Ectodermal cell (in vitro differentiated cells): ENCODE results near the gene CHN2.

ENCODE experiments used
- H3K27ac ChIP-seq: 2 replicates; pipeline ENCODE4 v1.7.0; 2013; ENCODE audit warnings: mild to moderate bottlenecking, low read depth, low read length; ENCODE audit not compliant: insufficient read depth, poor library complexity, severe bottlenecking
- H3K27me3 ChIP-seq: 2 replicates; pipeline ENCODE4 v1.7.0; 2013; ENCODE audit warnings: mild to moderate bottlenecking, low read length; ENCODE audit not compliant: insufficient read depth, control insufficient read depth, poor library complexity, severe bottlenecking
- H3K36me3 ChIP-seq: one replicate; pipeline ENCODE4 v1.7.0; 2013; ENCODE audit warnings: low read length; ENCODE audit not compliant: control insufficient read depth, insufficient read depth
- H3K4me1 ChIP-seq: one replicate; pipeline ENCODE4 v1.7.0; 2013; ENCODE audit warnings: low read length; ENCODE audit not compliant: control insufficient read depth, insufficient read depth
- H3K4me3 ChIP-seq: 2 replicates; pipeline ENCODE4 v1.7.0; 2013; ENCODE audit warnings: low read depth, low read length, control low read depth; ENCODE audit not compliant: insufficient read depth
- H3K9me3 ChIP-seq: 2 replicates; pipeline ENCODE4 v1.7.0; 2013; ENCODE audit warnings: mild to moderate bottlenecking, low read length, moderate library complexity; ENCODE audit not compliant: control insufficient read depth
- WGBS, 2 experiments: methylation state at CpG; one replicate each; pipeline ENCODE4 v1.1.7; 2013; ENCODE audit warnings: missing lambda C conversion rate in 2 of 2; 5-methylcytosine and 5-hydroxymethylcytosine counted together

CHN2 gene

GRCh38 chr7:29343399-29343798 lies 148.8 kb downstream of the CHN2 start:
- no peaks in the 10 kb centered on the region for H3K9me3 ChIP-seq
- H3K27ac ChIP-seq, result no peak overlapping the region
- H3K4me1 ChIP-seq, result no peaks in the 10 kb centered on the region
- no peak overlapping the region for H3K4me3 ChIP-seq
- 92 to 96% methylated on average over 2 of the region's 2 CpGs for WGBS, 2 experiments
- H3K27me3 ChIP-seq, result no peaks in the 10 kb centered on the region
- H3K36me3 ChIP-seq, result no peaks in the 10 kb centered on the region

- no peak overlapping the region for H3K4me3 ChIP-seq
- WGBS, 2 experiments, result 88 to 92% methylated on average over 4 of the region's 4 CpGs
These were observed 149.9 kb downstream of the CHN2 start for GRCh38 chr7:29344334-29344978.

GRCh38 chr7:29345590-29345989 lies 151.0 kb downstream of the CHN2 start:
- Histone ChIP-seq H3K27ac (no peak overlapping the region), H3K27me3 (no peaks in the 10 kb centered on the region), H3K9me3 (no peaks in the 10 kb centered on the region), H3K36me3 (no peaks in the 10 kb centered on the region), H3K4me1 (no peaks in the 10 kb centered on the region), H3K4me3 (no peak overlapping the region)
- 80 to 83% methylated on average over 9 of the region's 9 CpGs for whole genome bisulfite sequencing, 2 experiments

More at GRCh38 chr7:29344334-29344978, 149.9 kb downstream of the CHN2 start:
- Histone ChIP-seq H3K36me3 (no peaks in the 10 kb centered on the region), H3K27me3 (no peaks in the 10 kb centered on the region), H3K4me1 (no peaks in the 10 kb centered on the region), H3K9me3 (no peaks in the 10 kb centered on the region), H3K27ac (no peak overlapping the region)

- Histone ChIP-seq H3K27ac (no peak overlapping the region), H3K4me3 (no peak overlapping the region), H3K4me1 (no peaks in the 10 kb centered on the region), H3K27me3 (no peaks in the 10 kb centered on the region), H3K36me3 (no peaks in the 10 kb centered on the region), H3K9me3 (no peaks in the 10 kb centered on the region)
- 92 to 95% methylated on average over 8 of the region's 8 CpGs for WGBS, 2 experiments
These were observed 151.8 kb downstream of the CHN2 start for GRCh38 chr7:29346231-29346978.

GRCh38 chr7:29349362-29349761 lies 154.8 kb downstream of the CHN2 start:
- no peak overlapping the region for H3K4me3 ChIP-seq
- no peaks in the 10 kb centered on the region for H3K36me3 ChIP-seq
- no peaks in the 10 kb centered on the region for H3K4me1 ChIP-seq
- no peak overlapping the region for H3K27ac ChIP-seq
- no peaks in the 10 kb centered on the region for H3K9me3 ChIP-seq
- WGBS, 2 experiments, result 71 to 98% methylated on average over 2 to 4 of the region's 4 CpGs
- H3K27me3 ChIP-seq, result no peaks in the 10 kb centered on the region

DNA sequence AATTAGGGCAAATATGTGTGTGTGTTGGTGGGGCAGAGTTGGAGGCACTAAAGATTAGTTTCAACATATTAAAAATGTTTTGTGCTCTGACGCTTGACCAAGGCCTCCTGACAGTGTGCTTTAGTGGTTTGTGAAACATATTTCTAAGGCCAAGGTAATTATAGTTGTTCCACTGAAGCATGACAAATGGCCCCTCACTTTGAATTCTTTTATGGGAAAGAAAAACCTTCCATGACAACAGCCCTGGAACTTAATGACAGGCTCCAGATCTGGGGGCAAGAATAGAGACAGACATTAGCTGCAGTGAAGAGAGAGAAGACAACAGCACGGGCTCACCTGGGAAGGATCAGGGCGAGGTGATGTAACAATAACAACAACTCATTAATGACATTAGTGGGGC lies 155.8 kb downstream of the CHN2 start:
- H3K36me3 ChIP-seq, result no peaks in the 10 kb centered on the region
- no peaks in the 10 kb centered on the region for H3K27me3 ChIP-seq
- no peaks in the 10 kb centered on the region for H3K9me3 ChIP-seq
- no peak overlapping the region for H3K27ac ChIP-seq
- H3K4me3 ChIP-seq, result no peak overlapping the region
- no peaks in the 10 kb centered on the region for H3K4me1 ChIP-seq
- WGBS, 2 experiments, result 88 to 89% methylated on average over 3 of the region's 3 CpGs

GRCh38 chr7:29352041-29352440 lies 157.5 kb downstream of the CHN2 start:
- WGBS, 2 experiments, result 94 to 98% methylated on average over 4 of the region's 4 CpGs
- H3K27me3 ChIP-seq, result no peaks in the 10 kb centered on the region
- no peak overlapping the region for H3K4me3 ChIP-seq
- no peaks in the 10 kb centered on the region for H3K4me1 ChIP-seq
- H3K27ac ChIP-seq, result no peak overlapping the region
- no peaks in the 10 kb centered on the region for H3K9me3 ChIP-seq
- no peaks in the 10 kb centered on the region for H3K36me3 ChIP-seq

DNA sequence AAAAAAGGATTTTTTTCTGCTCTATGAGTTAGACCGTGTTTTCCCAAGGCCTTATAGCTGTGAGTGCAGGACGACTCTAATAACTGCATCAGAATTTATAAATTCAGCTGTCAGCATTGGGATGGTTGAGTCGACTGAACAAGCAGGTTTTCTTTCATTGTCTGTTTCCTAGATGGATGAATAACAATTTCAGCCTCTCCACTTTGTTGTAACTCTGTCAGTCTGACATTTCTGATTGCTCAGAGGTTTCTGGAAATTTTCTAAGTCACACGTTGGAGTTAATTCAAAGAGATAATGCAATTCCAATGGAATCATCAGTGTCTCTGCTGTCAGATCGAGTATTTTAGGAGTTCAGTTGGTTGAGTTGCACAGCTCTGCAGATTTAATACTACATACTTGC lies 159.2 kb downstream of the CHN2 start:
- H3K9me3 ChIP-seq, result no peaks in the 10 kb centered on the region
- no peak overlapping the region for H3K27ac ChIP-seq
- H3K4me1 ChIP-seq, result no peaks in the 10 kb centered on the region
- H3K36me3 ChIP-seq, result no peaks in the 10 kb centered on the region
- H3K4me3 ChIP-seq, result no peak overlapping the region
- WGBS, 2 experiments, result 90 to 92% methylated on average over 5 of the region's 5 CpGs
- H3K27me3 ChIP-seq, result no peaks in the 10 kb centered on the region

- 96% methylated on average over 4 of the region's 4 CpGs for WGBS, 2 experiments
- no peak overlapping the region for H3K4me3 ChIP-seq
- H3K36me3 ChIP-seq, result no peaks in the 10 kb centered on the region
These were observed 159.8 kb downstream of the CHN2 start for GRCh38 chr7:29354340-29354739.

DNA sequence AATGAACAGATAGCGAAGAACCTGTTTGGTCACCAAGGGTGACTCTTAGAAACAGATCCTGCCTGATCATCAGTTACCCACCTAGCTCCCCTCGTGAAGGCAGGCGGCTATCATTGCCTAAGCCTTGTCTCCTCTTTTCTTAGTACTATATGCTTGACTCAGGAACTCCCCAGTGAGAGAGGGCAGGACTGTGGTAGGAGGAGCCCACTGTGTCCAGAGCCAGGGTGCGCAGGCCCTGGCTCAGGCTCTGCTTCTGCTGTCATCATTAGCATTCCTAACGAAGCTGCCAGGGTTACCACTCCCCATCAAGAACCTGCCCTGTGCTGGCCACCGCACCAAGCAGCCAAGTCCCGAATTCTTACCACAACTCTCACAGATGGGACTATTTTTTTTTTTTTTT lies 160.8 kb downstream of the CHN2 start:
- no peak overlapping the region for H3K4me3 ChIP-seq
- no peaks in the 10 kb centered on the region for H3K4me1 ChIP-seq
- no peak overlapping the region for H3K27ac ChIP-seq
- WGBS, 2 experiments, result 86 to 88% methylated on average over 7 of the region's 7 CpGs
- H3K36me3 ChIP-seq, result no peaks in the 10 kb centered on the region
- no peaks in the 10 kb centered on the region for H3K9me3 ChIP-seq
- H3K27me3 ChIP-seq, result no peaks in the 10 kb centered on the region

More at GRCh38 chr7:29354340-29354739, 159.8 kb downstream of the CHN2 start:
- Histone ChIP-seq H3K9me3 (no peaks in the 10 kb centered on the region), H3K27ac (no peak overlapping the region), H3K4me1 (no peaks in the 10 kb centered on the region), H3K27me3 (no peaks in the 10 kb centered on the region)
